ENCODE measurements around the gene EHHADH.
"Not testable (repeated sequence)": the region's sequence is repeated elsewhere in the genome, so short reads cannot be mapped to it uniquely, and the experiment has no call there.

The EHHADH gene

DNA sequence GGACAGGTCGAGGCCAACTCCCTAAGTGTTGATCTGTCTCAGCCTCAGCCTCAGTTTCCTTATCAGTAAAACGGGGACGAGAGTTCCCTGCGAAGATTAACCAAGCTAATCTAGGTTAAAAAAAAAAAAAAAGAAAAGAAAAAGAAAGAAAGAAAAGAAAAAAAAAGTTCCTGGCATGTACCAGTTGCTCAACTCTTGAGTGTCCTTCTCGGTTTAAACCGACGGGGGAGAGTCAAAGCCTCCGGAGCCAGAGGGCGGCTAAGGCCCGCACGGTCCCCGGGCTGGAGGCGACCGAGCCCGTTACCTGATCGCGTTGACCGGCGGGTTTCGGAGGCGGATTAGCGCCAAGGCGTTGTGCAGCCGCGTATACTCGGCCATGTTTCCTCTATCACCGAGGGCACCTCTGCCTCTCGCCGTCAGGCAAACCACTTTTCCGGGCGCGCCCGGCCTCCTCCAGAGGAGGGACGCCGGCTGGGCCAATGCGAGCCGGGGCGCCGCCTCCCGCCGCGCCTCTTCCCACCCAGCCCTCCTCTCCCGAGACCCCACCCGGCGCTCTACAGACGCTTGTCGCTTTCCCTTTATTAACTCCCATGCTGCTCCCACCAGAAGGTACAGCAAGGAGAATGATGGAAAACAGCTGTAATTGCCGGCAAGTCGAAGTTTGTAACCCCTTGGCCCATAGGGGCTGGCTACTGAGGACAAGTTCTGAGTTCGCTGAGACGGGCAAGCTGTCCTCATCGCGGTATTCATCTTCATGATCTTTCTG, at the start of gene EHHADH:
TSS of gene EHHADH (minus strand) at position 405 of the 766 bp plus-strand sequence. CDS start at position 378, 27 bp downstream.
- DNase-seq: peak; percentile 31

GRCh38 chr3:185299918-185300426, 46.1 kb upstream of the EHHADH start:
- DNase-seq: not testable (repeated sequence)

DNA sequence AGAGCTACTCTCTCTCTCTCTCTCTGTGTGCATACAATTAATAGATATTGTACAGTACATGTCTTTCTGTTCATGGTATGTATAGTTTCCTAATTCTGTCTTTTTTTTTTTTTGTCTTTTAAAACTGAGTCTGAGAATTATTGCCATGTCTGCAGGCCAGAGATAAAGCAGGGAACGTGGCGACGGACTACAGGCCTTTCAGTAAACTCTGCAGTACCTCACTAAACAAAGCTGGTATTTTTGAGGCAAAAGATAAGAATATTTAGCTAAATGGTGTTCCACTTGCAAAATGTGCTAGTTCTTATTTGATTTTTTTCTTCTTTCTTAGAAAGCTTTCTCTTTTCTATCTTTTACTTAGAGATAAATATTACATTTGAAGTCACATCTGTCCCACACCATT, 44.0 kb upstream of the EHHADH start:
- no peak for DNase-seq

DNA sequence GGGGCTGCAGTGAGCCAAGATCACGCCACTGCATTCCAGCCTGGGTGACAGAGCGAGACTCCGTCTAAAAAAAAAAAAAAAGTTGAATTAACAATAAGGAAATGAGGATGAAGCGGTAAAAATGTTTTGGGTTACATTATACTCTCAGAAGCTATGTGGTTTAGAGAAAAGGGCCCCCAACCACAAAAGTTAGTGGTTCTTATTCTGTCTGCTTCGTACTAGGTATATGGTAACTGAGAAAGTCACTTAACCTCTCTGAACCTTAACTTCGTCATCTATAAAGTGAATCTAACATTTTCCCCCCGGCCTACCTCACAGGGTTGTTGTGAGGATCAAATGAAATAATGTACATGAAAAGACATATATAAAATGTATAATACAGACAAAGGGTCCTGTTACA, 38.4 kb upstream of the EHHADH start:
- DNase-seq: no peak

- DNase-seq: no peak
These were observed 36.4 kb upstream of the EHHADH start for GRCh38 chr3:185290266-185290665.

GRCh38 chr3:185283374-185283935, 29.6 kb upstream of the EHHADH start:
- DNase-seq: no peak

- DNase-seq: peak; percentile 86
These were observed 29.0 kb upstream of the EHHADH start for GRCh38 chr3:185282696-185283373.

DNA sequence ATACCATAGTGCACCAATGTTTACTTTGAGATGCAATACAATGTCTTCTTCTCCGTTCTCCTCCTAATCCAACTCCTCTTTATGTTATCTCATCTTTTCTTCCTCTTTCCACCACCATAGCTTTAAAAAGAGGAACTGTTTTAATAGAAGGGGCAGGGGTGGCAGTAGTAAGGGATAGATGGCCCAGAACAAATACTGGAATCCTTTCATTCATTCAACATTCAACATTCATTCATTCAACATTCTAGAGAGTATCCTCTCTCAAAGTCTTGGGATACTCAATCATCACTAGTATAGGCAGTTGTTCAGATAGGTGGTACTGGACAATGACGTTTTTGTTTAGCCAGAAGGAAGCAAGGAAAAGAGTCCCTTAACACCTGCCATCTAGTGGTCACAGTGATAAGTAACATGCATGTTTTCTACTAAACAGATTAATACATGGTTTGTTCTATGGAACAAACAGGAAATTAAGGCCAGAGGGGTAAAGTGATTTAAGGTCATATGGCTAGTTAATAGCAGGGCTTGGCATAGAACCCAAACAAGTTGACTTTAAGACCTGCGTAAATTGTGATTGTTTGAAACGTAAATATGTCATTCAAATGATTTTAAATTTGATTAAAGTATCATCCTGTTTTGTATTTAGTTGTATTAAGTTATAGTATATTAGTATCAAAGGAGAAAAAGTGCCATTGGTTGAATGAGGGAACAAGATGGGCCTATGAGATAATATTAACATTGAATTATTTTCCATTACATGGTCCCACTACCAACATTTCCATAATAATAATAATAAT, 26.9 kb upstream of the EHHADH start:
- DNase-seq: no peak

GRCh38 chr3:185279587-185280138, 25.8 kb upstream of the EHHADH start:
- DNase-seq: no peak

- no peak for DNase-seq
These were observed 22.6 kb upstream of the EHHADH start for GRCh38 chr3:185276415-185276814.

GRCh38 chr3:185272033-185272432, 18.2 kb upstream of the EHHADH start:
- DNase-seq: no peak

DNA sequence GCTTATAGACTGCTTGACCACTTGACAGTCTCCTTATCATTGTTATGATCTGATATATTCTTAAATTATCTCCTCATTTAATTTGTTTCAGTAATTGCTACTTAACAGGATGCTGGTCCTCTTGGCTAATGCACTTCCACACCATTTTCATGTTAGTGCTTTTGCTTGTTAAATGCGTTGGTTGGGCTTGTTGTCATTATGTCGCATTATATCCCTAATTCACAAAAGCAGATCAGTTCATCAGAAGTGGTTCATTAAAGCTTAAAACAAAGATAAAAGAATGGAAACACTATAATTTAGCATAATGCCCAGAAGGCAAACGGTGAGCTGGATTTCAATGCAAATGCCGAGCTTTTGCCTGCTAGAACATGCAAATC, 17.1 kb upstream of the EHHADH start:
- no peak for DNase-seq

GRCh38 chr3:185270262-185270955, 16.6 kb upstream of the EHHADH start:
- DNase-seq: no peak

DNA sequence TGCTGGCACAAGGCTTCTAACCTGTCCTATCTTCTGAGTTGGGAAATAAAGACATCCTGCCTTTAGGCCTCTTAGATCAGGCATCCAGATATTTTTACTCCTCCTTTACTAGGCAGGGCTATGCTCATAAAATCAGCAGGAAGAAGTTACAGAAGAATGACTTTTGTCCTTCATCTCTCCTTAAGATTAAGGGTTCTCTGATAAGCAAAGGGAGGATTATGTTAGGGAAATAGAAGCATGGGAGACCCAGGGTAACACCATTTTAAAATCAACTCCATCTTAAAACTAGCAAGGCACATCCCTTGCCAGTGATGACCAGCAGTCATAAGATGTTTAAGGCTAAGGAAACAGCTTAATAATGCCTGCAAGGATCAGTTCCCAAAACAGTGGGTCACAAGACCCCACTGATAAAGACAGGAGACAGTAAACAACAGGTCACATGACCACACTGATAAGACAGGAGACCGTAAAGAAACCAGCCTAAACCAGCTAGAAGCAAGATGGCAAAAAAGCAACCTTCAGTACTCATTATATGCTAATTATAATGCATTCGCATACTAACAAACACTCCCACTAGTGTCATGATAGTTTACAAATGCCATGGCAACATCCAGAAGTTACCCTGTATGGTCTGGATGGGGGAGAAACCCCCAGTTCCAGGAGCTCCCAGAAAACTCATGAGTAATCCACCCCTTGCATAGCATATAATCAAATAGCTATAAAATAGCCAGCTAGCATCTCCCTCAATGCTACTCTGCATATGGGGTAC, 14.5 kb upstream of the EHHADH start:
- no peak for DNase-seq

DNA sequence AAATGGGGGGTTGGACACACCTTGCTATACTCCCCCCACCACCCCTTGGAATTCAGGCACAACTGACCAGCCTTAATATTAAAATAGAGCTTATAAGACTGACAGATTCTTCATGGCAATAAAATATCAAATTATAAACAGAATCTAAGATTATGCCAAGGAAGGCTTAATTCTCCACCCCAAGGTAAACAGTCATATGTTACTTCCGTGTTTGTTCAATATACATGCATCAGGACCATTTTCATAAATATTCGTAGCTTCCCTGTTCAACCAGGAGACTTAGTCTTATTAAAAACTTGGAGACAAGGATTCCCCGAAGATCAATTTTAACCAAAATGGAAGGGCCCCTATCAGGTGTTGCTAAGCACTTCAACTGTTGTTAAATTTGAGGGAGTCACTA, 13.3 kb upstream of the EHHADH start:
- no peak for DNase-seq

DNA sequence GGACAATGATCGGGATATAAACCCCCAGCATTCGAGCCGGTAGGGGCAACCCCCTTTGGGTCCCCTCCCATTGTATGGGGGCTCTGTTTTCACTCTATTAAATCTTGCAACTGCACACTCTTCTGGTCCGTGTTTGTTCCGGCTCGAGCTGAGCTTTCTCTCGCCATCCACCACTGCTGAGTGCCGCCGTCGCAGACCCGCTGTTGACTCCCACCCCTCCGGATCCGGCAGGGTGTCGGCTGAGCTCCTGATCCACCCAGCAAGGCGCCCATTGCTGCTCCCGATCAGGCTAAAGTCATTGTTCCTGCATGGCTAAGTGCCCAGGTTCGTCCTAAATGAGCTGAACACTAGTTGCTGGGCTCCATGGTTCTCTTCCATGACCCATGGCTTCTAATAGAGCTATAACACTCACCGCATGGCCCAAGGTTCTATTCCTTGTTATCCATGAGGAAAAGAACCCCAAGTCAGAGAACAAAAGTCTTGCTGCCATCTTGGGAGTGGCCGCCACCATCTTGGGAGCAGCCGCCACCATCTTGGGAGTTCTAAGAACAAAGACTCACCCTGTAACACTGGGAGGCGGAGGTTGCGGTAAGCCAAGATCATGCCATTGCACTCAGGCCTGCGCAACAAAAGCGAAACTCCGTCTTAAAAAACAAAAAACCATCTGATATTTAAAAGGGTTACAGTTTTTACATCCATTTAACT, 11.2 kb upstream of the EHHADH start:
- DNase-seq: no peak

GRCh38 chr3:185263423-185263822, 9.6 kb upstream of the EHHADH start:
- no peak for DNase-seq

GRCh38 chr3:185257334-185257733, 3.5 kb upstream of the EHHADH start:
- no peak for DNase-seq

GRCh38 chr3:185254799-185255198, 950 bp upstream of the EHHADH start:
- DNase-seq: no peak

- DNase-seq: not testable (repeated sequence)
These were observed 716 bp downstream of the EHHADH start for GRCh38 chr3:185253133-185253532.

GRCh38 chr3:185251272-185251671, 2.6 kb downstream of the EHHADH start:
- DNase-seq: no peak

Measured in GOT3 (cell line).